HuH-7 (cell line): ENCODE data around the gene PIRT.

Experiments
- DNase-seq: peaks from one replicate; pipeline ENCODE4 v3.0.0; 2011; ENCODE audit warnings: low spot score

The PIRT gene

GRCh38 chr17:10787306-10788045 is 50.4 kb downstream of the PIRT start:
- DNase-seq = no peak

GRCh38 chr17:10785295-10785694 is 52.6 kb downstream of the PIRT start:
- DNase-seq = no peak

GRCh38 chr17:10779609-10780008 is 58.3 kb downstream of the PIRT start:
- no peak for DNase-seq

DNA sequence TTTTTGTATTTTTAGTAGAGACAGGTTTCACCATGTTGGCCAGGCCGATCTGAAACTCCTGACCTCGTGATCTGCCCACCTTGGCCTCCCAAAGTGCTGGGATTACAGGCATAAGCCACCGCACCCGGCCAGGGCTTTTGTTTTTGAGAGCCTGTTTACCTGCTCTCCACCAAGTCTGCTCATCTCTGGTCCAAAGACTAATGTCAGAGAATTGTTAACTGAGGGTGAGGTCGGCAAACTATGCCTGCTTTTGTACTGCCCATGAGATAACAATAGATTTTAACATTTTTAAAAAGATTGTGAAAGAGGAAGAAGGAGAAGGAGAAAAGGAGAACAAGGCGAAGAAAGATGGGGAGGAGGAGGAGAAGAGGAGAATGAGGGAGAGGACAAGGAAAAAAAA is 60.0 kb downstream of the PIRT start:
- no peak for DNase-seq

- no peak for DNase-seq
Measured at GRCh38 chr17:10777131-10777807, 60.6 kb downstream of the PIRT start.

GRCh38 chr17:10776381-10776780 is 61.5 kb downstream of the PIRT start:
- no peak for DNase-seq

GRCh38 chr17:10775740-10776356 is 62.0 kb downstream of the PIRT start:
- DNase-seq = no peak

- DNase-seq = no peak
Measured at GRCh38 chr17:10775058-10775457, 62.8 kb downstream of the PIRT start.

DNA sequence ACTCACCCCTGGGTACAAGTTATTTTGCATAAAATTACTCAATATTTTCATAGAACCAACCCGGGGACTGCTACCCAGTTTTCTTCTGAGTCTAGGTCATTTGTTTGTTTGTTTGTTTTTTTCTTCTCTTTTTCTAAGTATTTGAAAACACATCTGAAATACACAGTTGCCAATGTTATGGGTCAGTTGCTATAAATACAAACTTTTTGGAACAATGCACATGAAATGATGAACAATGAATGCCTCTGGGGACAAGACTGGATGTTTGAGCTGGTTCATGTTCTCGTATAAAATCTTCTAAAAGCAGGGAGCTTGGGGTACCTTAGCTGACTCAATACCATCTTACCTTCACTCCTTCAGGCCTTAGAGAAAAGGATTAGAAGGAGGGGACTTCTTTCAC is 64.5 kb downstream of the PIRT start:
- DNase-seq = no peak
